MM.1S (cell line): ENCODE measurements around the gene ZDHHC1.

Source experiments
- DNase-seq: peaks from one replicate; pipeline ENCODE4 v3.0.0-alpha.2; 2015
- H2AFZ ChIP-seq: fragments of 300-600 bp; sonication (generic); 2 replicates; pipeline ENCODE4 v1.6.0; 2016; ENCODE audit warnings: antibody characterized with exemption, low read length
- H3F3A ChIP-seq: fragments of 300-600 bp; sonication (generic); 2 replicates; pipeline ENCODE4 v1.6.1; 2016; ENCODE audit warnings: mild to moderate bottlenecking, antibody characterized with exemption, low read length, moderate library complexity, mixed read lengths; ENCODE audit not compliant: insufficient read depth
- H3K27ac ChIP-seq: fragments of 300-600 bp; sonication (generic); 2 replicates; pipeline ENCODE4 v1.5.1; 2016; ENCODE audit warnings: mild to moderate bottlenecking, low read length
- H3K27me3 ChIP-seq: fragments of 300-600 bp; sonication (generic); replicated peaks from 2 replicates; pipeline ENCODE4 v1.6.0; 2016; ENCODE audit warnings: low read length; ENCODE audit not compliant: insufficient read depth
- H3K36me3 ChIP-seq: fragments of 300-600 bp; sonication (generic); replicated peaks from 2 replicates; pipeline ENCODE4 v1.6.1; 2016; ENCODE audit warnings: mild to moderate bottlenecking, low read length, mixed read lengths; ENCODE audit not compliant: insufficient read depth
- H3K4me1 ChIP-seq: fragments of 300-600 bp; sonication (generic); 2 replicates; pipeline ENCODE4 v1.6.1; 2016; ENCODE audit warnings: low read length, mixed read lengths
- H3K4me2 ChIP-seq: fragments of 300-600 bp; sonication (generic); 2 replicates; pipeline ENCODE4 v1.6.0; 2016; ENCODE audit warnings: low read depth, low read length
- H3K4me3 ChIP-seq: fragments of 300-600 bp; sonication (generic); 2 replicates; pipeline ENCODE4 v1.5.1; 2016; ENCODE audit warnings: low read length, mixed read lengths
- H3K79me2 ChIP-seq: fragments of 300-600 bp; sonication (generic); 2 replicates; pipeline ENCODE4 v1.6.1; 2016; ENCODE audit warnings: mixed run types, low read length, mixed read lengths
- H3K9ac ChIP-seq: fragments of 300-600 bp; sonication (generic); 2 replicates; pipeline ENCODE4 v1.6.1; 2016; ENCODE audit warnings: low read length, mixed read lengths
- H3K9me2 ChIP-seq: fragments of 300-600 bp; sonication (generic); replicated peaks from 2 replicates; pipeline ENCODE4 v1.6.1; 2016; ENCODE audit warnings: mild to moderate bottlenecking, low read length, mixed read lengths; ENCODE audit not compliant: insufficient read depth
- H3K9me3 ChIP-seq: fragments of 300-600 bp; sonication (generic); replicated peaks from 2 replicates; pipeline ENCODE4 v1.6.1; 2016; ENCODE audit warnings: mild to moderate bottlenecking, low read length, mixed read lengths; ENCODE audit not compliant: insufficient read depth
- H4K20me1 ChIP-seq: fragments of 300-600 bp; sonication (generic); 2 replicates; pipeline ENCODE4 v1.6.1; 2016; ENCODE audit warnings: mild to moderate bottlenecking, low read length, moderate library complexity, mixed read lengths; ENCODE audit not compliant: insufficient read depth
- CTCF ChIP-seq: fragments of 300-600 bp; sonication (generic); IDR thresholded peaks from 2 replicates; pipeline ENCODE4 v1.5.1; 2016; ENCODE audit warnings: antibody characterized with exemption, low read length, mixed read lengths
- EZH2 ChIP-seq: fragments of 300-600 bp; sonication (generic); optimal IDR thresholded peaks from 2 replicates; pipeline ENCODE3; 2017; ENCODE audit warnings: low read depth, mild to moderate bottlenecking, antibody characterized with exemption, low read length, mixed read lengths
- EZH2phosphoT487 ChIP-seq: fragments of 300-600 bp; sonication (generic); IDR thresholded peaks from 2 replicates; pipeline ENCODE4 v1.6.1; 2018; ENCODE audit warnings: antibody characterized with exemption, low read length

The ZDHHC1 gene

GRCh38 chr16:67406111-67406971, 9.9 kb downstream of the ZDHHC1 start:
- H2AFZ ChIP-seq = no peak overlapping the region
- no peaks in the 10 kb centered on the region for H3K9me3 ChIP-seq
- H3K36me3 ChIP-seq = no peaks in the 10 kb centered on the region
- no peak overlapping the region for H3K9ac ChIP-seq
- H3F3A ChIP-seq = no peaks in the 10 kb centered on the region
- TF ChIP-seq CTCF (no peak), EZH2 (no peak), EZH2phosphoT487 (no peak)
- H4K20me1 ChIP-seq = no peaks in the 10 kb centered on the region
- no peak for DNase-seq
- H3K27me3 ChIP-seq = 0 out of 2 replicates have a peak, but pooled peaks cover 4% of the 10 kb centered on the region
- H3K4me3 ChIP-seq = no peak overlapping the region
- H3K4me1 ChIP-seq = peaks cover 2% of the 10 kb centered on the region
- H3K79me2 ChIP-seq = no peaks in the 10 kb centered on the region
- no peak overlapping the region for H3K4me2 ChIP-seq
- H3K9me2 ChIP-seq = no peaks in the 10 kb centered on the region
- H3K27ac ChIP-seq = no peak overlapping the region

GRCh38 chr16:67405336-67405735, 10.9 kb downstream of the ZDHHC1 start:
- no peaks in the 10 kb centered on the region for H3K36me3 ChIP-seq
- no peak overlapping the region for H3K4me3 ChIP-seq
- no peaks in the 10 kb centered on the region for H3K27me3 ChIP-seq
- no peak overlapping the region for H3K9ac ChIP-seq
- no peaks in the 10 kb centered on the region for H3K9me3 ChIP-seq
- no peaks in the 10 kb centered on the region for H3F3A ChIP-seq
- no peak overlapping the region for H3K4me2 ChIP-seq
- no peaks in the 10 kb centered on the region for H3K9me2 ChIP-seq
- TF ChIP-seq EZH2 = no peak
- no peak for TF ChIP-seq EZH2phosphoT487
- no peak for TF ChIP-seq CTCF
- no peaks in the 10 kb centered on the region for H4K20me1 ChIP-seq
- peaks cover 6% of the 10 kb centered on the region for H3K4me1 ChIP-seq
- no peaks in the 10 kb centered on the region for H3K79me2 ChIP-seq
- no peak for DNase-seq
- H2AFZ ChIP-seq = no peak overlapping the region
- H3K27ac ChIP-seq = no peak overlapping the region

GRCh38 chr16:67404740-67405226, 11.5 kb downstream of the ZDHHC1 start:
- Histone ChIP-seq H3F3A (no peaks in the 10 kb centered on the region), H3K9me2 (no peaks in the 10 kb centered on the region), H3K27ac (no peak overlapping the region), H3K79me2 (no peaks in the 10 kb centered on the region), H3K4me2 (no peak overlapping the region), H3K9me3 (no peaks in the 10 kb centered on the region), H3K4me3 (no peak overlapping the region), H3K4me1 (peaks cover 6% of the 10 kb centered on the region), H3K27me3 (no peaks in the 10 kb centered on the region), H2AFZ (no peak overlapping the region), H4K20me1 (no peaks in the 10 kb centered on the region), H3K36me3 (no peaks in the 10 kb centered on the region), H3K9ac (no peak overlapping the region)
- no peak for TF ChIP-seq CTCF
- no peak for TF ChIP-seq EZH2phosphoT487
- no peak for TF ChIP-seq EZH2
- DNase-seq = no peak
